T-helper 22 cell (primary cell): ENCODE results near the gene CA10.

Source experiments
- DNase-seq: peaks from one replicate; pipeline ENCODE4 v3.0.0-alpha.2; 2020; ENCODE audit warnings: low read depth

Gene CA10

GRCh38 chr17:51676691-51677487, 481.6 kb downstream of the CA10 start:
- DNase-seq, result no peak

- DNase-seq, result no peak
These were observed 483.8 kb downstream of the CA10 start for GRCh38 chr17:51674579-51675255.

GRCh38 chr17:51673070-51673469, 485.4 kb downstream of the CA10 start:
- no peak for DNase-seq

GRCh38 chr17:51672065-51672464, 486.4 kb downstream of the CA10 start:
- no peak for DNase-seq

GRCh38 chr17:51670899-51671298, 487.6 kb downstream of the CA10 start:
- no peak for DNase-seq

- no peak for DNase-seq
These were observed 489.6 kb downstream of the CA10 start for GRCh38 chr17:51668963-51669246.

GRCh38 chr17:51668155-51668962, 490.2 kb downstream of the CA10 start:
- no peak for DNase-seq

- no peak for DNase-seq
These were observed 490.8 kb downstream of the CA10 start for GRCh38 chr17:51667706-51668083.

GRCh38 chr17:51666971-51667705, 491.4 kb downstream of the CA10 start:
- DNase-seq, result no peak

GRCh38 chr17:51662204-51663056, 496.1 kb downstream of the CA10 start:
- no peak for DNase-seq

GRCh38 chr17:51661403-51661802, 497.1 kb downstream of the CA10 start:
- no peak for DNase-seq

- DNase-seq, result no peak
These were observed 498.2 kb downstream of the CA10 start for GRCh38 chr17:51660266-51660665.

GRCh38 chr17:51657224-51657623, 501.3 kb downstream of the CA10 start:
- DNase-seq, result no peak

- no peak for DNase-seq
These were observed 504.6 kb downstream of the CA10 start for GRCh38 chr17:51653878-51654277.

- DNase-seq, result no peak
These were observed 506.0 kb downstream of the CA10 start for GRCh38 chr17:51652529-51652928.

GRCh38 chr17:51651513-51652298, 506.8 kb downstream of the CA10 start:
- DNase-seq, result no peak

- DNase-seq, result no peak
These were observed 507.7 kb downstream of the CA10 start for GRCh38 chr17:51650772-51651171.

GRCh38 chr17:51650202-51650601, 508.3 kb downstream of the CA10 start:
- DNase-seq, result no peak

GRCh38 chr17:51647826-51648225, 510.7 kb downstream of the CA10 start:
- no peak for DNase-seq

GRCh38 chr17:51647067-51647466, 511.4 kb downstream of the CA10 start:
- DNase-seq, result no peak

GRCh38 chr17:51646539-51646938, 512.0 kb downstream of the CA10 start:
- no peak for DNase-seq
